ENCODE measurements around the gene ACACA. TPM values are rescaled to one million over a fixed set of nuclear protein-coding genes. Genes with fewer than 3 reads are reported as not detected.

Gene ACACA
- total RNA-seq, 3 donors from 2014 or later (not counting 1 experiment from before 2014, with no cell fraction given): 22.9 to 23.9 (median 23.6) TPM

DNA sequence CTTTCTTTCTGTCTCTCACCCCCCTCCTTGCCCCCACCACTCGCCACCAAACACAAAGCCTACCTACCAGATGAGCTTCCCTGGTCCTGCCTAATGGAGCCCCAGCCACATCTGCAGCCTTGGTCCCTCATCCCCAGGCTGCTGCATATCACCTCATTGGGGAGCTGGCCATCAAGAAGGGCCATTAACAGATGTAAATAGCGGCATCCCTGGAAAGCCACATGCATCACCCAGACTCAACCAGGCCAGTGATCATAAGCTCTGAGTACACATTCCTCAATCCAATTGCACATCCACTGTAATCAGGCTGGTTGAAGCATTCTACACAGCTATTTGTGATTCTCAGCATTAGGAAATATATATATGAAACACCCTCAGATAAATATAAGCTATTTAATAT is 242.6 kb downstream of the ACACA start:
- H3K4me1 Mint-ChIP-seq: no peaks in the 10 kb centered on the region
- Histone ChIP-seq H3K27me3 (ENCODE audit: control insufficient read depth, insufficient read depth, low read length) (no peaks in the 10 kb centered on the region), H3K9me3 (ENCODE audit: control insufficient read depth, insufficient read depth, low read length) (no peaks in the 10 kb centered on the region), H3K4me1 (ENCODE audit: control insufficient read depth, insufficient read depth, low read length) (no peaks in the 10 kb centered on the region), H3K27ac (ENCODE audit: low read length) (no peak overlapping the region), H3K4me3 (ENCODE audit: low read length) (no peak overlapping the region), H3K36me3 (ENCODE audit: control insufficient read depth, insufficient read depth, low read length) (no peaks in the 10 kb centered on the region)
- no peak for DNase-seq
- no peak overlapping the region for H3K4me3 Mint-ChIP-seq
- 100% methylated on average over 2 of the region's 2 CpGs for WGBS (ENCODE audit: insufficient coverage)
- H3K36me3 Mint-ChIP-seq: no peaks in the 10 kb centered on the region
- no peaks in the 10 kb centered on the region for H3K9me3 Mint-ChIP-seq
- TF ChIP-seq CTCF (IDR thresholded peaks at IDR 0.05): no peak
- ATAC-seq: no peak
- intact Hi-C loops (cut with micrococcal nuclease): no loop called here
- H3K27me3 Mint-ChIP-seq (ENCODE audit: low read depth in 2 of 2): no peaks in the 10 kb centered on the region
- H3K27ac Mint-ChIP-seq: no peak overlapping the region

DNA sequence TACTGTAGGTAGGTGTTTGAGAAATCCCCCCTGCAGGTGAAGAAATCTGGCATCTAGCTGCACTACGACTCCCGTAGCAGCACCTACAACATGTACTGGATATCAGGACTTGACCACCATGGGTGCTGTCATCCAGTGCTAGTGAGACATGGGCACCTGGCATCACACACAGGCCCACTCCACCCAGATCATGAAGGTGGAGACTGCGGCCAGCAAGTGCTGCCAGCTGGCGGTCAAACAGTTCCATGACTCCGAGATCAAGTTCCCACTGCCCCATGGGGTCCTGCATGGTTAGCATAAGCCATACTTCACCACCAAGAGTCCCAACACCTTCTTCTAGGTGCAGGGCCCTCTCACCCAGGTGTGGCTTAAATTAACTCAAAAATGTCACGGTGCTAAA is 243.8 kb downstream of the ACACA start:
- ATAC-seq: no peak
- Histone ChIP-seq H3K27ac (ENCODE audit: low read length) (no peak overlapping the region), H3K9me3 (ENCODE audit: control insufficient read depth, insufficient read depth, low read length) (no peaks in the 10 kb centered on the region), H3K4me3 (ENCODE audit: low read length) (no peak overlapping the region), H3K27me3 (ENCODE audit: control insufficient read depth, insufficient read depth, low read length) (no peaks in the 10 kb centered on the region), H3K4me1 (ENCODE audit: control insufficient read depth, insufficient read depth, low read length) (no peaks in the 10 kb centered on the region), H3K36me3 (ENCODE audit: control insufficient read depth, insufficient read depth, low read length) (no peaks in the 10 kb centered on the region)
- H3K27ac Mint-ChIP-seq: no peak overlapping the region
- H3K4me3 Mint-ChIP-seq: no peak overlapping the region
- no peaks in the 10 kb centered on the region for H3K36me3 Mint-ChIP-seq
- H3K4me1 Mint-ChIP-seq: no peaks in the 10 kb centered on the region
- no peak for DNase-seq
- intact Hi-C loops (cut with micrococcal nuclease): no loop called here
- H3K27me3 Mint-ChIP-seq (ENCODE audit: low read depth in 2 of 2): no peaks in the 10 kb centered on the region
- TF ChIP-seq CTCF (IDR thresholded peaks at IDR 0.05): no peak
- 96% methylated on average over 6 of the region's 6 CpGs for WGBS (ENCODE audit: insufficient coverage)
- H3K9me3 Mint-ChIP-seq: no peaks in the 10 kb centered on the region

GRCh38 chr17:37160944-37161343 is 245.7 kb downstream of the ACACA start:
- no peaks in the 10 kb centered on the region for H3K4me1 Mint-ChIP-seq
- no peak for TF ChIP-seq CTCF (IDR thresholded peaks at IDR 0.05)
- DNase-seq (no peak), ATAC-seq (no peak)
- H3K9me3 Mint-ChIP-seq: no peaks in the 10 kb centered on the region
- no peak overlapping the region for H3K4me3 Mint-ChIP-seq
- no peaks in the 10 kb centered on the region for H3K27me3 ChIP-seq (ENCODE audit: control insufficient read depth, insufficient read depth, low read length)
- H3K36me3 Mint-ChIP-seq: no peaks in the 10 kb centered on the region
- H3K36me3 ChIP-seq (ENCODE audit: control insufficient read depth, insufficient read depth, low read length): no peaks in the 10 kb centered on the region
- no peaks in the 10 kb centered on the region for H3K27me3 Mint-ChIP-seq (ENCODE audit: low read depth in 2 of 2)
- H3K27ac Mint-ChIP-seq: no peak overlapping the region
- no peaks in the 10 kb centered on the region for H3K9me3 ChIP-seq (ENCODE audit: control insufficient read depth, insufficient read depth, low read length)
- H3K4me3 ChIP-seq (ENCODE audit: low read length): no peak overlapping the region
- no peak overlapping the region for H3K27ac ChIP-seq (ENCODE audit: low read length)
- intact Hi-C loops (cut with micrococcal nuclease): no loop called here
- H3K4me1 ChIP-seq (ENCODE audit: control insufficient read depth, insufficient read depth, low read length): no peaks in the 10 kb centered on the region

GRCh38 chr17:37158290-37158689 is 248.3 kb downstream of the ACACA start:
- TF ChIP-seq CTCF (IDR thresholded peaks at IDR 0.05): no peak
- H3K27me3 ChIP-seq (ENCODE audit: control insufficient read depth, insufficient read depth, low read length): no peaks in the 10 kb centered on the region
- no peaks in the 10 kb centered on the region for H3K9me3 ChIP-seq (ENCODE audit: control insufficient read depth, insufficient read depth, low read length)
- Mint-ChIP-seq H3K4me1 (no peaks in the 10 kb centered on the region), H3K9me3 (no peaks in the 10 kb centered on the region), H3K4me3 (no peak overlapping the region), H3K27ac (no peak overlapping the region), H3K36me3 (no peaks in the 10 kb centered on the region), H3K27me3 (ENCODE audit: low read depth in 2 of 2) (no peaks in the 10 kb centered on the region)
- ATAC-seq (no peak), DNase-seq (no peak)
- H3K27ac ChIP-seq (ENCODE audit: low read length): no peak overlapping the region
- H3K4me3 ChIP-seq (ENCODE audit: low read length): no peak overlapping the region
- no peaks in the 10 kb centered on the region for H3K4me1 ChIP-seq (ENCODE audit: control insufficient read depth, insufficient read depth, low read length)
- intact Hi-C loops (cut with micrococcal nuclease): no loop called here
- WGBS (ENCODE audit: insufficient coverage): 98% methylated on average over 4 of the region's 5 CpGs
- no peaks in the 10 kb centered on the region for H3K36me3 ChIP-seq (ENCODE audit: control insufficient read depth, insufficient read depth, low read length)
